Measurements from ENCODE around the gene FOXN4.

FOXN4 gene

GRCh38 chr12:109234012-109234411, 75.1 kb downstream of the FOXN4 start:
- no peaks in the 10 kb centered on the region for H3K9me3 Mint-ChIP-seq
- H3K27ac Mint-ChIP-seq, result no peak overlapping the region
- H3K36me3 Mint-ChIP-seq (ENCODE audit: insufficient read depth), result peaks cover 15% of the 10 kb centered on the region
- DNase-seq, result no peak
- H3K4me3 Mint-ChIP-seq, result no peak overlapping the region
- no peaks in the 10 kb centered on the region for H3K27me3 Mint-ChIP-seq
- ATAC-seq (replicated peaks), result no peak
- no peaks in the 10 kb centered on the region for H3K4me1 Mint-ChIP-seq (ENCODE audit: low read depth in 2 of 2)

GRCh38 chr12:109232731-109233130, 76.4 kb downstream of the FOXN4 start:
- Mint-ChIP-seq H3K9me3 (no peaks in the 10 kb centered on the region), H3K27me3 (no peaks in the 10 kb centered on the region), H3K36me3 (ENCODE audit: insufficient read depth) (peaks cover 12% of the 10 kb centered on the region), H3K4me3 (no peak overlapping the region), H3K4me1 (ENCODE audit: low read depth in 2 of 2) (no peaks in the 10 kb centered on the region), H3K27ac (no peak overlapping the region)
- no peak for DNase-seq
- ATAC-seq (replicated peaks), result no peak

DNA sequence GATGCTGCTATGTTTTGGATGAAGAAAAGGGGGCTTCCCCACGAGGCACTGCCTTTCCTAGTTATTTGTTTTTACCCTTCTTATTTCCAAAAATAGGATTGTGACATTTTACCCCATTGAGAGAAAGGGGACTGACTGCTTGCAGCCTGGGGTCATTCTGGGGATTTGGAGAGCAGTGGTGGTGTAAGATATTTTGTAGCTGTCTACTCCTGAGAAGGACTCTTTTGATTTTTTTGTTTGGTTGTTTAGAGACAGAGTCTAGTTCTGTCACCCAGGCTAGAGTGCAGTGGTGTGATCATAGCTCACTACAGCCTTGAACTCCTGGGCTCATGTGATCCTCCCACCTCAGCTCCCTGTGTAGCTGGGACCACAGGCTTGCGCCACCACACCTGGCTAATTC, 78.9 kb downstream of the FOXN4 start:
- Mint-ChIP-seq H3K4me3 (no peak overlapping the region), H3K27me3 (no peaks in the 10 kb centered on the region), H3K36me3 (ENCODE audit: insufficient read depth) (peaks cover 6% of the 10 kb centered on the region), H3K4me1 (ENCODE audit: low read depth in 2 of 2) (no peaks in the 10 kb centered on the region), H3K9me3 (no peaks in the 10 kb centered on the region), H3K27ac (no peak overlapping the region)
- DNase-seq, result no peak
- ATAC-seq (replicated peaks), result no peak

GRCh38 chr12:109228664-109229063, 80.4 kb downstream of the FOXN4 start:
- no peak for DNase-seq
- Mint-ChIP-seq H3K27me3 (no peaks in the 10 kb centered on the region), H3K36me3 (ENCODE audit: insufficient read depth) (peaks cover 3% of the 10 kb centered on the region), H3K27ac (no peak overlapping the region), H3K4me3 (no peak overlapping the region), H3K4me1 (ENCODE audit: low read depth in 2 of 2) (no peaks in the 10 kb centered on the region), H3K9me3 (no peaks in the 10 kb centered on the region)
- no peak for ATAC-seq (replicated peaks)

Data from effector memory CD8-positive, alpha-beta T cell (primary cell).